C4-2B (cell line): ENCODE results near the gene C2orf80.

Experiments used
- CTCF ChIP-seq: fragments of 450-650 bp; conservative IDR thresholded peaks from 2 replicates; pipeline ENCODE4 v1.5.1; 2017; ENCODE audit warnings: mild to moderate bottlenecking
- ZFX ChIP-seq: fragments of 450-650 bp; IDR thresholded peaks from 2 replicates; pipeline ENCODE4 v1.6.1; 2017

DNA sequence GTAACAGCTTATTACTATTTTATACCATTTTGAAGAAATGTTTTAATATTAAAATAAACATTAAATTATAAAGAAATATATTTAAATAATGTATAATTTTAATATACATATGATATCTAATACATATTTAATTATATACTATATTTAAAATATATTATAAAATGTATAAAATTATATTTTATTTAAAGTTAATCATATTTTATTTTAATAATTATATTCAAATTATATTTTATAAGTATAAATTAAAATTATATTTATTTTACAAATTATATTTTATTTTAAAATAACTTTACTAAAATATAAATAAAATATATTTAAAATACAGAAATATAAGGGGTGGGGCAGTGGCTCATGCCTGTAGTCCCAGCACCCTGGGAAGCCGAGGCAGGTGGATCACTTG, 67.6 kb downstream of the C2orf80 start:
- TF ChIP-seq CTCF (no peak), ZFX (no peak)
